Naive thymus-derived CD4-positive, alpha-beta T cell (primary cell): ENCODE data around the gene TOM1L2. TPM values are rescaled to one million over a fixed set of nuclear protein-coding genes. Genes with fewer than 3 reads are reported as not detected.

Source experiments
- ATAC-seq: fragments of 150-1000 bp; cut with Tn5 transposase; 2 replicates; pipeline ENCODE4 v1.10.0; 2021; ENCODE audit warnings: mild to moderate bottlenecking, moderate library complexity
- CTCF ChIA-PET: fragments of 350-600 bp; sonication (Branson Sonifier 250); formaldehyde crosslinking; loops from one replicate; lab custom pipeline; 2021; ENCODE audit warnings: antibody characterized with exemption; lab: Charles Lee
- POLR2A ChIA-PET: fragments of 350-600 bp; sonication (Branson Sonifier 250); formaldehyde crosslinking; loops from one replicate; lab custom pipeline; 2021; ENCODE audit warnings: antibody characterized with exemption, inconsistent platforms; lab: Charles Lee
- DNase-seq, 9 donors: peaks; one replicate each; pipeline versions ENCODE4 v3.0.0 to v3.0.0-alpha.2; 2020 to 2022; ENCODE audit warnings: mixed read lengths in 1 of 9
- H3K27ac ChIP-seq: one replicate; pipeline ENCODE4 v1.7.0; 2013; ENCODE audit warnings: mild to moderate bottlenecking, low read depth, low read length, moderate library complexity
- H3K27me3 ChIP-seq, 2 donors: one replicate each; pipeline ENCODE4 v1.7.0; 2013; ENCODE audit warnings: low read length in 2 of 2, mild to moderate bottlenecking in 2 of 2, moderate library complexity in 2 of 2; ENCODE audit not compliant: control insufficient read depth in 2 of 2, insufficient read depth in 2 of 2
- H3K36me3 ChIP-seq, 3 experiments: 1 replicate in 2 of 3; 2 replicates in 1 of 3; pipeline ENCODE4 v1.7.0; 2013; ENCODE audit warnings: low read length in 3 of 3, mild to moderate bottlenecking in 3 of 3, moderate library complexity in 1 of 3; ENCODE audit not compliant: insufficient read depth in 3 of 3, control insufficient read depth in 2 of 3
- H3K4me1 ChIP-seq, 2 donors: one replicate each; pipeline ENCODE4 v1.7.0; 2013; ENCODE audit warnings: low read length in 2 of 2, mild to moderate bottlenecking in 2 of 2, moderate library complexity in 1 of 2; ENCODE audit not compliant: control insufficient read depth in 2 of 2, insufficient read depth in 2 of 2
- H3K4me3 ChIP-seq: 2 replicates; pipeline ENCODE4 v1.7.0; 2013; ENCODE audit warnings: mild to moderate bottlenecking, low read length
- H3K9me3 ChIP-seq, 3 experiments: 1 replicate in 2 of 3; 2 replicates in 1 of 3; pipeline ENCODE4 v1.7.0; 2013; ENCODE audit warnings: low read length in 3 of 3; ENCODE audit not compliant: control insufficient read depth in 2 of 3
- H3K27ac Mint-ChIP-seq, 9 donors: one replicate each; pipeline ENCODE4 v1.8.0; 2020 to 2022; ENCODE audit warnings: mixed read lengths in 9 of 9, mild to moderate bottlenecking in 8 of 9, moderate library complexity in 5 of 9, inconsistent platforms in 2 of 9
- H3K27me3 Mint-ChIP-seq, 5 donors: one replicate each; pipeline ENCODE4 v1.8.0; 2021 to 2022; ENCODE audit warnings: mixed read lengths in 5 of 5, mild to moderate bottlenecking in 1 of 5
- H3K36me3 Mint-ChIP-seq, 5 donors: one replicate each; pipeline ENCODE4 v1.8.0; 2020 to 2022; ENCODE audit warnings: mixed read lengths in 5 of 5, mild to moderate bottlenecking in 3 of 5, inconsistent platforms in 1 of 5
- H3K4me1 Mint-ChIP-seq, 7 donors: one replicate each; pipeline ENCODE4 v1.8.0; 2020 to 2022; ENCODE audit warnings: mixed read lengths in 7 of 7, mild to moderate bottlenecking in 3 of 7, inconsistent platforms in 1 of 7
- H3K4me3 Mint-ChIP-seq, 10 donors: one replicate each; pipeline ENCODE4 v1.8.0; 2020 to 2022; ENCODE audit warnings: mild to moderate bottlenecking in 10 of 10, mixed read lengths in 10 of 10, moderate library complexity in 6 of 10, inconsistent platforms in 2 of 10
- H3K9me3 Mint-ChIP-seq, 11 donors: one replicate each; pipeline ENCODE4 v1.8.0; 2020 to 2022; ENCODE audit warnings: mixed read lengths in 11 of 11, mild to moderate bottlenecking in 4 of 11, inconsistent platforms in 1 of 11, moderate library complexity in 1 of 11
- intact Hi-C, 2 donors: fragments of 100-400 bp; cut with micrococcal nuclease; formaldehyde crosslinking; loops; one replicate each; pipeline ENCODE4 v1.15.1; 2023
- polyA plus RNA-seq, 2 donors: library from polyadenylated mRNA; unstranded; fragments of 300-500 nt; fragmentation: Illumina TruSeq; gene quantifications; one replicate each; pipeline ENCODE4 v1.2.3, GENCODE V29; 2021
- total RNA-seq, 6 experiments: library from RNA in 5 of 6; stranded (reverse) in 5 of 6; gene quantifications; 1 replicate in 5 of 6; 2 replicates in 1 of 6; pipeline ENCODE4 v1.2.3 and lab custom pipeline; 2021 to 2026

The TOM1L2 gene
- total and polyA plus RNA-seq, 7 experiments from 2014 or later: 6.9 to 84.1 (median 61.0) TPM

GRCh38 chr17:17892731-17893130 lies 79.5 kb downstream of the TOM1L2 start:
- no peak for ATAC-seq
- peaks cover 6 to 21% (median 17%) of the 10 kb centered on the region in 7 donors for H3K4me1 Mint-ChIP-seq
- no peak overlapping the region for H3K27ac ChIP-seq
- peaks cover 0 to 70% (median 23%) of the 10 kb centered on the region in 3 experiments for H3K36me3 ChIP-seq
- H3K9me3 Mint-ChIP-seq: no peaks in the 10 kb centered on the region
- ChIA-PET POLR2A (interaction anchor here (0.8 kb wide), 1 partner anchor 86 kb away, joined by 3 read pairs; no protein-coding TSS in a partner anchor), CTCF (no interaction called here)
- no peak for DNase-seq
- H3K9me3 ChIP-seq: no peaks in the 10 kb centered on the region
- intact Hi-C loops: no loop called here
- H3K36me3 Mint-ChIP-seq: peaks cover 7 to 33% (median 9%) of the 10 kb centered on the region in 5 donors
- H3K4me3 Mint-ChIP-seq: no peak overlapping the region
- peak overlapping the region in 4 of 9 donors; percentile 8 to 61 (median 40) for H3K27ac Mint-ChIP-seq
- no peak overlapping the region for H3K4me3 ChIP-seq
- H3K27me3 Mint-ChIP-seq: no peaks in the 10 kb centered on the region
- H3K4me1 ChIP-seq: no peaks in the 10 kb centered on the region
- H3K27me3 ChIP-seq: no peaks in the 10 kb centered on the region

- ChIA-PET CTCF (interaction anchor here (1.5 to 5.2 kb wide), 3 partner anchors 141 to 146 kb away, joined by 10 to 29 read pairs (median 10); no protein-coding TSS in a partner anchor), POLR2A (interaction anchor here (0.6 to 1.1 kb wide), 3 partner anchors 65 to 88 kb away, joined by 3 to 4 read pairs (median 3); no protein-coding TSS in a partner anchor)
- H3K9me3 Mint-ChIP-seq: no peaks in the 10 kb centered on the region
- H3K9me3 ChIP-seq: no peaks in the 10 kb centered on the region
- no peaks in the 10 kb centered on the region for H3K4me1 ChIP-seq
- no peaks in the 10 kb centered on the region for H3K27me3 ChIP-seq
- H3K36me3 Mint-ChIP-seq: peaks cover 5 to 33% (median 9%) of the 10 kb centered on the region in 5 donors
- H3K4me3 ChIP-seq: no peak overlapping the region
- intact Hi-C loops: no loop called here
- H3K4me1 Mint-ChIP-seq: peaks cover 3 to 21% (median 17%) of the 10 kb centered on the region in 7 donors
- H3K27ac ChIP-seq: no peak overlapping the region
- H3K36me3 ChIP-seq: peaks cover 0 to 70% (median 21%) of the 10 kb centered on the region in 3 experiments
- no peak overlapping the region for H3K4me3 Mint-ChIP-seq
- peak overlapping the region in 8 of 9 donors; percentile 8 to 90 (median 34) for H3K27ac Mint-ChIP-seq
- no peak for DNase-seq
- no peak for ATAC-seq
- no peaks in the 10 kb centered on the region for H3K27me3 Mint-ChIP-seq
These were observed 80.2 kb downstream of the TOM1L2 start for GRCh38 chr17:17892009-17892408.

GRCh38 chr17:17890773-17891759 lies 81.1 kb downstream of the TOM1L2 start:
- ChIA-PET POLR2A (interaction anchor here (0.6 to 1.1 kb wide), 2 partner anchors 66 to 89 kb away, joined by 3 to 4 read pairs; no protein-coding TSS in a partner anchor), CTCF (interaction anchor here (0.8 to 5.2 kb wide), 7 partner anchors 28 to 161 kb away, joined by 3 to 29 read pairs (median 8); no protein-coding TSS in a partner anchor)
- Histone ChIP-seq H3K27ac (no peak overlapping the region), H3K36me3 (peaks cover 0 to 64% (median 15%) of the 10 kb centered on the region in 3 experiments), H3K9me3 (no peaks in the 10 kb centered on the region), H3K4me3 (no peak overlapping the region), H3K27me3 (no peaks in the 10 kb centered on the region), H3K4me1 (no peaks in the 10 kb centered on the region)
- ATAC-seq: peak; percentile 83
- H3K27me3 Mint-ChIP-seq: no peaks in the 10 kb centered on the region
- no peak overlapping the region for H3K4me3 Mint-ChIP-seq
- DNase-seq: peak; percentile 26 to 60 (median 43)
- intact Hi-C loops: loop anchor here (1.0 to 2.0 kb wide), 3 partner anchors 28 to 142 kb away; partner anchors contain the start of genes DRC3 (in 1 of the 2) and TOM1L2 (in 1 of the 2)
- peaks cover 3 to 21% (median 17%) of the 10 kb centered on the region in 7 donors for H3K4me1 Mint-ChIP-seq
- H3K36me3 Mint-ChIP-seq: peaks cover 2 to 28% (median 9%) of the 10 kb centered on the region in 5 donors
- H3K27ac Mint-ChIP-seq: peak overlapping the region in 7 of 9 donors; percentile 17 to 90 (median 54)
- no peaks in the 10 kb centered on the region for H3K9me3 Mint-ChIP-seq

- Mint-ChIP-seq H3K27ac (no peak overlapping the region), H3K36me3 (peaks cover 5 to 29% (median 9%) of the 10 kb centered on the region in 5 donors), H3K4me3 (no peak overlapping the region), H3K4me1 (peaks cover 3 to 21% (median 17%) of the 10 kb centered on the region in 7 donors), H3K27me3 (no peaks in the 10 kb centered on the region), H3K9me3 (no peaks in the 10 kb centered on the region)
- DNase-seq (no peak), ATAC-seq (no peak)
- CTCF ChIA-PET: interaction anchor here (5.2 kb wide), 1 partner anchor 144 kb away, joined by 29 read pairs; no protein-coding TSS in a partner anchor
- Histone ChIP-seq H3K9me3 (no peaks in the 10 kb centered on the region), H3K27me3 (no peaks in the 10 kb centered on the region), H3K4me3 (no peak overlapping the region), H3K4me1 (no peaks in the 10 kb centered on the region), H3K36me3 (peaks cover 0 to 58% (median 7%) of the 10 kb centered on the region in 3 experiments), H3K27ac (no peak overlapping the region)
- POLR2A ChIA-PET: no interaction called here
- intact Hi-C loops: loop anchor here in 1 of 2 donors (2.0 kb wide), 1 partner anchor 29 kb away; no protein-coding TSS in a partner anchor
These were observed 82.3 kb downstream of the TOM1L2 start for GRCh38 chr17:17889922-17890321.

GRCh38 chr17:17888821-17889220 lies 83.4 kb downstream of the TOM1L2 start:
- peak overlapping the region in 2 of 9 donors; percentile 36 to 80 for H3K27ac Mint-ChIP-seq
- DNase-seq (no peak), ATAC-seq (no peak)
- ChIA-PET CTCF (interaction anchor here (5.2 kb wide), 1 partner anchor 145 kb away, joined by 29 read pairs; no protein-coding TSS in a partner anchor), POLR2A (interaction anchor here (1.1 kb wide), 1 partner anchor 12 kb away, joined by 4 read pairs; no protein-coding TSS in a partner anchor)
- no peaks in the 10 kb centered on the region for H3K27me3 Mint-ChIP-seq
- H3K9me3 Mint-ChIP-seq: no peaks in the 10 kb centered on the region
- Histone ChIP-seq H3K4me3 (no peak overlapping the region), H3K9me3 (no peaks in the 10 kb centered on the region), H3K4me1 (no peaks in the 10 kb centered on the region), H3K27ac (no peak overlapping the region), H3K27me3 (no peaks in the 10 kb centered on the region), H3K36me3 (peaks cover 0 to 60% (median 6%) of the 10 kb centered on the region in 3 experiments)
- intact Hi-C loops: no loop called here
- H3K36me3 Mint-ChIP-seq: peaks cover 5 to 36% (median 12%) of the 10 kb centered on the region in 5 donors
- H3K4me3 Mint-ChIP-seq: no peak overlapping the region
- H3K4me1 Mint-ChIP-seq: peaks cover 3 to 21% (median 17%) of the 10 kb centered on the region in 7 donors

GRCh38 chr17:17888371-17888770 lies 83.8 kb downstream of the TOM1L2 start:
- intact Hi-C loops: no loop called here
- H3K27ac ChIP-seq: no peak overlapping the region
- ChIA-PET CTCF (interaction anchor here (5.2 kb wide), 1 partner anchor 145 kb away, joined by 29 read pairs; no protein-coding TSS in a partner anchor), POLR2A (interaction anchor here (1.1 kb wide), 1 partner anchor 12 kb away, joined by 4 read pairs; no protein-coding TSS in a partner anchor)
- no peaks in the 10 kb centered on the region for H3K27me3 ChIP-seq
- no peaks in the 10 kb centered on the region for H3K9me3 ChIP-seq
- Mint-ChIP-seq H3K4me1 (peaks cover 3 to 21% (median 17%) of the 10 kb centered on the region in 7 donors), H3K9me3 (no peaks in the 10 kb centered on the region), H3K27ac (peak overlapping the region in 1 of 9 donors; percentile 36), H3K4me3 (no peak overlapping the region), H3K27me3 (no peaks in the 10 kb centered on the region), H3K36me3 (peaks cover 5 to 31% (median 12%) of the 10 kb centered on the region in 5 donors)
- H3K4me3 ChIP-seq: no peak overlapping the region
- ATAC-seq: no peak
- no peak for DNase-seq
- peaks cover 0 to 59% (median 9%) of the 10 kb centered on the region in 3 experiments for H3K36me3 ChIP-seq
- no peaks in the 10 kb centered on the region for H3K4me1 ChIP-seq
